K562 (cell line): ENCODE data around the gene EXTL1. TPM values are rescaled to one million over a fixed set of nuclear protein-coding genes. Genes with fewer than 3 reads are reported as not detected.

Source experiments
- BHLHE40 ChIP-seq: IDR thresholded peaks from 2 replicates; pipeline ENCODE4 v1.6.1; 2011; ENCODE audit warnings: low read length, improper control_type of control experiment
- EGR1 ChIP-seq: fragments of 450-650 bp; conservative IDR thresholded peaks from 2 replicates; pipeline ENCODE4 v1.6.1; 2017; ENCODE audit warnings: mild to moderate bottlenecking
- ETV6 ChIP-seq, 3 experiments: fragments of 150-350 bp in 1 of 3; sonication (generic) in 1 of 3; formaldehyde crosslinking in 1 of 3; IDR thresholded peaks; 2 replicates each; pipeline versions ENCODE4 v1.6.1 to v1.8.0; 2014 to 2022; ENCODE audit warnings: borderline replicate concordance in 2 of 3, low read depth in 2 of 3, antibody characterized with exemption in 1 of 3, low read length in 1 of 3, mild to moderate bottlenecking in 1 of 3, missing genetic modification reagents in 1 of 3
- HDAC1 ChIP-seq, 2 experiments: fragments of 450-650 bp; IDR thresholded peaks; 2 replicates each; pipeline ENCODE4 v1.6.1; 2016 to 2017; ENCODE audit warnings: inconsistent platforms in 1 of 2, mild to moderate bottlenecking in 1 of 2, moderate library complexity in 1 of 2
- HMG20A ChIP-seq: fragments of 450-650 bp; formaldehyde crosslinking; conservative IDR thresholded peaks from 2 replicates; pipeline ENCODE4 v1.4.0; 2020; ENCODE audit warnings: mild to moderate bottlenecking, mixed read lengths
- IRF2 ChIP-seq: sonication (generic); formaldehyde crosslinking; IDR thresholded peaks from 2 replicates; pipeline ENCODE4 v1.8.1; 2022; ENCODE audit warnings: mild to moderate bottlenecking, missing genetic modification reagents
- KLF16 ChIP-seq: IDR thresholded peaks from 2 replicates; pipeline ENCODE4 v1.6.1; 2016; ENCODE audit warnings: antibody characterized with exemption
- L3MBTL2 ChIP-seq: fragments of 450-650 bp; IDR thresholded peaks from 2 replicates; pipeline ENCODE4 v1.6.1; 2016; ENCODE audit warnings: mild to moderate bottlenecking, moderate library complexity
- NBN ChIP-seq: fragments of 450-650 bp; IDR thresholded peaks from 2 replicates; pipeline ENCODE4 v1.6.1; 2016; ENCODE audit warnings: low read depth, mild to moderate bottlenecking
- NR4A1 ChIP-seq, 2 experiments: fragments of 250-450 bp in 1 of 2; fragments of 450-650 bp in 1 of 2; sonication (Bioruptor Pico) in 1 of 2; IDR thresholded peaks; 2 replicates each; pipeline versions ENCODE4 v1.4.0 to v1.6.1; 2016 to 2020; ENCODE audit warnings: mild to moderate bottlenecking in 2 of 2, missing compliant biosample characterization in 1 of 2, missing genetic modification characterization in 1 of 2, moderate library complexity in 1 of 2
- WHSC1 ChIP-seq: IDR thresholded peaks from one replicate; pipeline ENCODE4 v1.6.1; 2012; ENCODE audit warnings: low read length, control low read depth, inconsistent platforms
- polyA plus RNA-seq, 8 experiments: library from polyadenylated mRNA; depleted of rRNA in 4 of 8; stranded (reverse) in 5 of 8; unstranded in 3 of 8; fragments of >200 nt; fragmentation: Nextera tagmentation in 2 of 8; fragmentation: Illumina TruSeq in 1 of 8; extraction: Ambion mirVana in 2 of 8; extraction: Trizol in 1 of 8; gene quantifications; 2 replicates each; pipeline versions ENCODE4 v1.2.1 to v1.2.3, GENCODE V29; 2011 to 2014; ENCODE audit warnings: inconsistent platforms in 1 of 8, missing spikeins in 1 of 8
- total RNA-seq, 7 experiments: library from RNA; depleted of rRNA in 6 of 7; stranded (reverse); fragments of >200 nt in 6 of 7; fragmentation: Illumina TruSeq in 2 of 7; extraction: Trizol in 2 of 7; gene quantifications; 2 replicates each; pipeline versions ENCODE4 v1.2.1 to v1.2.3, GENCODE V29; 2011 to 2021; ENCODE audit warnings: low replicate concordance in 1 of 7
- TF ChIP-seq, protein P1 (sequence below), 2 experiments: fragments of 450-650 bp; IDR thresholded peaks; 2 replicates each; pipeline ENCODE4 v1.6.1; 2016
- TF ChIP-seq, protein P2 (sequence below): sonication (generic); formaldehyde crosslinking; IDR thresholded peaks from 2 replicates; pipeline ENCODE4 v1.8.0; 2022; ENCODE audit warnings: missing genetic modification reagents, mild to moderate bottlenecking, moderate library complexity, borderline replicate concordance
- TF ChIP-seq, protein P3 (sequence below), 2 experiments: IDR thresholded peaks; 2 replicates each; pipeline ENCODE4 v1.6.1; 2011; ENCODE audit warnings: borderline replicate concordance in 1 of 2, control low read depth in 1 of 2, low read depth in 1 of 2, low read length in 1 of 2, mild to moderate bottlenecking in 1 of 2, mixed read lengths in 1 of 2, moderate library complexity in 1 of 2; ENCODE audit not compliant: insufficient read depth in 1 of 2, insufficient read length in 1 of 2, poor library complexity in 1 of 2, severe bottlenecking in 1 of 2; ENCODE audit errors: extremely low read depth in 1 of 2

Gene EXTL1
- total and polyA plus RNA-seq, 9 of the 15 experiments (the other 6 are each of a cell fraction or from before 2014, with no cell fraction given) = 0.04 to 0.23 (median 0.08) TPM; not detected in 3

DNA sequence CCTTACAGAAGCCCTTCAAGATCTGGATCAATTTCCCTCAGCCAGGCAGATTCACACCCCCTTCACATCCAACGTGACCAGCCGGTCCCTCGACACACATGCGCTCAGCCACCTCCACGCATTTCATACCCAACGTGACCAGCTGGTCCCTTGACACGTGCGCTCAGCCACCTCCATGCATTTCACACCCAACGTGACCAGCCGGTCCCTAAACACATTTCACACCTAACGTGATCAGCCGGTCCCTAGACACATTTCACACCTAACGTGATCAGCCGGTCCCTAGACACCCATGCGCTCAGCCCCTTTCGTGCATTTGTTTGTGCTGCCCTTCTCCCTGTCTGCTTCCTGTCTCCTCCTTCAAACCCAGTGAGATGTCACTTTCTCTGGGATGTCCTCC is 14.9 kb upstream of the EXTL1 start (continued):
- TF ChIP-seq NBN (no peak), KLF16 (no peak), WHSC1 (peak; percentile 91), IRF2 (CRISPR knock-in tag) (0 out of 2 replicates have a peak, but pooled peaks have one; percentile 63), BHLHE40 (no peak), ETV6 (IDR thresholded peaks at IDR 0.05; ENCODE audit: borderline replicate concordance in 1 of 2, low read depth in 2 of 2, low read length in 1 of 2) (no peak), ETV6 (CRISPR knock-in tag; IDR thresholded peaks at IDR 0.05; ENCODE audit: borderline replicate concordance) (no peak), HDAC1 (IDR thresholded peaks at IDR 0.05) (0 out of 4 replicates have a peak, but pooled peaks of 1 of the 2 experiments have one; percentile 22), EGR1 (no peak), NR4A1 (CRISPR knock-in tag; IDR thresholded peaks at IDR 0.05) (no peak), NR4A1 (tag; IDR thresholded peaks at IDR 0.05) (peak; percentile 36; the same call in 1 of the 2 replicates), HMG20A (CRISPR knock-in tag) (no peak), L3MBTL2 (peak; percentile 59)
- TF ChIP-seq, protein P1, sequence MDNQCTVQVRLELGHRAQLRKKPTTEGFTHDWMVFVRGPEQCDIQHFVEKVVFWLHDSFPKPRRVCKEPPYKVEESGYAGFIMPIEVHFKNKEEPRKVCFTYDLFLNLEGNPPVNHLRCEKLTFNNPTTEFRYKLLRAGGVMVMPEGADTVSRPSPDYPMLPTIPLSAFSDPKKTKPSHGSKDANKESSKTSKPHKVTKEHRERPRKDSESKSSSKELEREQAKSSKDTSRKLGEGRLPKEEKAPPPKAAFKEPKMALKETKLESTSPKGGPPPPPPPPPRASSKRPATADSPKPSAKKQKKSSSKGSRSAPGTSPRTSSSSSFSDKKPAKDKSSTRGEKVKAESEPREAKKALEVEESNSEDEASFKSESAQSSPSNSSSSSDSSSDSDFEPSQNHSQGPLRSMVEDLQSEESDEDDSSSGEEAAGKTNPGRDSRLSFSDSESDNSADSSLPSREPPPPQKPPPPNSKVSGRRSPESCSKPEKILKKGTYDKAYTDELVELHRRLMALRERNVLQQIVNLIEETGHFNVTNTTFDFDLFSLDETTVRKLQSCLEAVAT (IDR thresholded peaks at IDR 0.05) = peak in 1 of 2 experiments; percentile 58; a peak in 1 of 4 replicates
- TF ChIP-seq, protein P2, sequence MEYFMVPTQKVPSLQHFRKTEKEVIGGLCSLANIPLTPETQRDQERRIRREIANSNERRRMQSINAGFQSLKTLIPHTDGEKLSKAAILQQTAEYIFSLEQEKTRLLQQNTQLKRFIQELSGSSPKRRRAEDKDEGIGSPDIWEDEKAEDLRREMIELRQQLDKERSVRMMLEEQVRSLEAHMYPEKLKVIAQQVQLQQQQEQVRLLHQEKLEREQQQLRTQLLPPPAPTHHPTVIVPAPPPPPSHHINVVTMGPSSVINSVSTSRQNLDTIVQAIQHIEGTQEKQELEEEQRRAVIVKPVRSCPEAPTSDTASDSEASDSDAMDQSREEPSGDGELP (CRISPR knock-in tag) = 0 out of 2 replicates have a peak, but pooled peaks have one; percentile 2
- TF ChIP-seq, protein P3, sequence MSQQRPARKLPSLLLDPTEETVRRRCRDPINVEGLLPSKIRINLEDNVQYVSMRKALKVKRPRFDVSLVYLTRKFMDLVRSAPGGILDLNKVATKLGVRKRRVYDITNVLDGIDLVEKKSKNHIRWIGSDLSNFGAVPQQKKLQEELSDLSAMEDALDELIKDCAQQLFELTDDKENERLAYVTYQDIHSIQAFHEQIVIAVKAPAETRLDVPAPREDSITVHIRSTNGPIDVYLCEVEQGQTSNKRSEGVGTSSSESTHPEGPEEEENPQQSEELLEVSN (IDR thresholded peaks at IDR 0.05; ENCODE audit: borderline replicate concordance in 1 of 2, extremely low read depth in 1 of 2, insufficient read depth in 1 of 2, insufficient read length in 1 of 2, low read depth in 1 of 2, low read length in 1 of 2, poor library complexity in 1 of 2, severe bottlenecking in 1 of 2) = peak; percentile 57 to 60
